ENCODE measurements around the gene RBM33. TPM values are rescaled to one million over a fixed set of nuclear protein-coding genes. Genes with fewer than 3 reads are reported as not detected.

Gene RBM33
- polyA plus RNA-seq, 2 of the 4 experiments (the other 2 are of a cell fraction), result 21.7 to 21.9 TPM

DNA sequence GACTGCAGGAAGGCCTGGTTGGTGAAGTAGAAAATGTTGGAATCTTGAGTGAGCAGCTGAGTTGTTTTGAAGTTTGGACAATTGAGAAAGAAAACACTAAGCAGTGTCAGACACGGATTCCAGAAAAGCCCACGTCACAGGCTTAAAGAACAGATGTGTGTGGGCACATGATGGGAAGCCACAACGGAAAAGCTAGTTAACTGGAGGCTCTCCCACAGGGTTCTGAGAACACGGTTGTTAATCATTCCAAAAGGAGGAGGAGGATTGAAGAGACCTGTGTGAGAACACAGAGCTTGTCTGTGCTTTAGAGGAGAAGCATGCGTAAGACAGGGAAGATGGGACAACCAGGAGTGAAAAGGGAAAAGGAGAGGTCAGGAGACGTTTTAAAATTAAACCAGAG, 125.2 kb downstream of the RBM33 start:
- no peak for FAIRE-seq
- ChIA-PET CTCF (interaction anchor here (0.6 to 4.4 kb wide), 6 partner anchors 9 to 842 kb away, joined by 3 to 29 read pairs (median 3); no protein-coding TSS in a partner anchor), POLR2A (no interaction called here)
- H3K4me2 ChIP-seq, result no peak overlapping the region
- no peak overlapping the region for H3K27ac ChIP-seq
- H3K4me1 ChIP-seq, result no peaks in the 10 kb centered on the region
- no peak for ATAC-seq
- no peaks in the 10 kb centered on the region for H3K9me3 ChIP-seq
- no peak for TF ChIP-seq FOSB (CRISPR knock-in tag; IDR thresholded peaks at IDR 0.05)
- no peak for TF ChIP-seq RFX5 (IDR thresholded peaks at IDR 0.05)
- no peak for TF ChIP-seq NR3C1 (IDR thresholded peaks at IDR 0.05)
- no peak for TF ChIP-seq NFE2L2 (conservative IDR thresholded peaks at IDR 0.05; ENCODE audit: low read length)
- TF ChIP-seq EHMT2 (IDR thresholded peaks at IDR 0.05; ENCODE audit: low read depth), result no peak
- TF ChIP-seq ZSCAN20 (CRISPR knock-in tag; IDR thresholded peaks at IDR 0.05), result no peak
- TF ChIP-seq, protein P1, sequence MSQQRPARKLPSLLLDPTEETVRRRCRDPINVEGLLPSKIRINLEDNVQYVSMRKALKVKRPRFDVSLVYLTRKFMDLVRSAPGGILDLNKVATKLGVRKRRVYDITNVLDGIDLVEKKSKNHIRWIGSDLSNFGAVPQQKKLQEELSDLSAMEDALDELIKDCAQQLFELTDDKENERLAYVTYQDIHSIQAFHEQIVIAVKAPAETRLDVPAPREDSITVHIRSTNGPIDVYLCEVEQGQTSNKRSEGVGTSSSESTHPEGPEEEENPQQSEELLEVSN (IDR thresholded peaks at IDR 0.05; ENCODE audit: borderline replicate concordance, low read depth), result no peak
- TF ChIP-seq POLR2AphosphoS2 (conservative IDR thresholded peaks at IDR 0.05; ENCODE audit: low read length), result no peak
- no peak for TF ChIP-seq HDAC2 (IDR thresholded peaks at IDR 0.05)
- 76% methylated on average over 6 of the region's 6 CpGs for WGBS (ENCODE audit: missing lambda C conversion rate)
- no peak overlapping the region for H3K4me3 ChIP-seq
- DNase-seq (ENCODE audit: low read depth in 1 of 2, low spot score in 1 of 2), result no peak

DNA sequence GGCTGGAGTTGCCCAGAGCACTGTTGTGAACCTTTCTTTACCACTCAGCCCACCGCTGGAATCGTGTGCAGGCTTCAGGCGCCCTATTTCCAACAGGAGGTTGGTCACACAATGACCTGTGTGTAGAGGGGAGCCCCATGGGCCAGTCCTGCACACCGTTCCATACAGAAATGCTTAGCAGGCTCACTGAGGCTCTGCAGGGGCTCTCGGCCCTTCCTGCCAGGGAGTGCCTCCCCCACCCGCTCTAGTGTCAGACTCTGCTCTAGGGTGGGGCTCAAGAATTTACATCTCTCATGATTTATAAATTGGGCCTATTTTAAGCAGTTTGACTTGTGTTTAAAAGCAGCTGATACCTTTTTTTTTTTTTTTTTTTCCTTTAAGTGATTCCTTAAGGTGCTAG, 125.8 kb downstream of the RBM33 start:
- TF ChIP-seq, protein P1 (IDR thresholded peaks at IDR 0.05; ENCODE audit: borderline replicate concordance, low read depth), result no peak
- TF ChIP-seq MYC (IDR thresholded peaks at IDR 0.05; ENCODE audit: borderline replicate concordance, low read length) (no peak), SMC3 (IDR thresholded peaks at IDR 0.05) (no peak), EHF (CRISPR knock-in tag; IDR thresholded peaks at IDR 0.05) (no peak), RARB (CRISPR knock-in tag; IDR thresholded peaks at IDR 0.05) (no peak), NFE2L2 (conservative IDR thresholded peaks at IDR 0.05; ENCODE audit: low read length) (no peak), HOXB5 (CRISPR knock-in tag; IDR thresholded peaks at IDR 0.05) (no peak), FOSB (CRISPR knock-in tag; IDR thresholded peaks at IDR 0.05) (no peak), POLR2AphosphoS2 (conservative IDR thresholded peaks at IDR 0.05; ENCODE audit: low read length) (no peak), ZC3H11A (IDR thresholded peaks at IDR 0.05) (no peak), ZFP36 (IDR thresholded peaks at IDR 0.05; ENCODE audit: borderline replicate concordance, partially characterized antibody) (no peak), GATA3 (IDR thresholded peaks at IDR 0.05; ENCODE audit: borderline replicate concordance) (no peak)
- TF ChIP-seq, protein P2, sequence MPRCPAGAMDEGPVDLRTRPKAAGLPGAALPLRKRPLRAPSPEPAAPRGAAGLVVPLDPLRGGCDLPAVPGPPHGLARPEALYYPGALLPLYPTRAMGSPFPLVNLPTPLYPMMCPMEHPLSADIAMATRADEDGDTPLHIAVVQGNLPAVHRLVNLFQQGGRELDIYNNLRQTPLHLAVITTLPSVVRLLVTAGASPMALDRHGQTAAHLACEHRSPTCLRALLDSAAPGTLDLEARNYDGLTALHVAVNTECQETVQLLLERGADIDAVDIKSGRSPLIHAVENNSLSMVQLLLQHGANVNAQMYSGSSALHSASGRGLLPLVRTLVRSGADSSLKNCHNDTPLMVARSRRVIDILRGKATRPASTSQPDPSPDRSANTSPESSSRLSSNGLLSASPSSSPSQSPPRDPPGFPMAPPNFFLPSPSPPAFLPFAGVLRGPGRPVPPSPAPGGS (IDR thresholded peaks at IDR 0.05), result no peak
- TF ChIP-seq, protein P3, sequence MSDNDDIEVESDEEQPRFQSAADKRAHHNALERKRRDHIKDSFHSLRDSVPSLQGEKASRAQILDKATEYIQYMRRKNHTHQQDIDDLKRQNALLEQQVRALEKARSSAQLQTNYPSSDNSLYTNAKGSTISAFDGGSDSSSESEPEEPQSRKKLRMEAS (IDR thresholded peaks at IDR 0.05), result no peak
- Histone ChIP-seq H3K4me1 (no peaks in the 10 kb centered on the region), H3K9me3 (no peaks in the 10 kb centered on the region), H3K4me2 (no peak overlapping the region), H3K4me3 (no peak overlapping the region), H3K27ac (no peak overlapping the region)
- FAIRE-seq, result no peak
- WGBS (ENCODE audit: missing lambda C conversion rate), result 92% methylated on average over 6 of the region's 6 CpGs
- no peak for ATAC-seq
- DNase-seq (ENCODE audit: low read depth in 1 of 2, low spot score in 1 of 2), result no peak
- CTCF ChIA-PET, result interaction anchor here (0.6 to 4.4 kb wide), 8 partner anchors 8 to 1165 kb away, joined by 3 to 29 read pairs (median 4); no protein-coding TSS in a partner anchor
- POLR2A ChIA-PET, result no interaction called here

DNA sequence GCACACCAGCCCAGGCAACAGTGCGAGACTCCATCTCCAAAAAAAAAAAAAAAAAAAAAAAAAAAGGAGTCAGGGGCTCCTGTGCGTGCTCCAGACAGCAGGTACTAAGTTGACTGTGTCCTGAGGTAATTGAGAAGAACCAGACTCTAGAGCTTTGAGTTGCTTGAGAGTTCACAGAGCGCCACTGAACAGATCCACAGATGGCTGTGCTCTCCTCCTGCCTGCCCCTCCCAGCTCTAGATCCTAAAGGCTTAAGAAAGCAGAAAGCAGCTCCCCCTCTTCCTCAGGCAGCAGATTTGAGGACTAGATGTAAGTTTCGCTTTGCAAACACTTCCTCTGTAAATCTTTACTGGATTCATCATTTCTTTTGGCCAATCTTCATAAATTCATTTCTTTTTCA, 129.1 kb downstream of the RBM33 start:
- H3K4me1 ChIP-seq, result no peaks in the 10 kb centered on the region
- no peak for DNase-seq (ENCODE audit: low read depth in 1 of 2, low spot score in 1 of 2)
- ChIA-PET POLR2A (interaction anchor here (0.7 kb wide), 1 partner anchor 861 kb away, joined by 6 read pairs; no protein-coding TSS in a partner anchor), CTCF (interaction anchor here (0.6 to 4.4 kb wide), 3 partner anchors 34 to 1642 kb away, joined by 3 to 29 read pairs (median 3); no protein-coding TSS in a partner anchor)
- H3K4me3 ChIP-seq, result no peak overlapping the region
- H3K4me2 ChIP-seq, result no peak overlapping the region
- no peaks in the 10 kb centered on the region for H3K9me3 ChIP-seq
- H3K27ac ChIP-seq, result no peak overlapping the region
- FAIRE-seq, result no peak
- 96% methylated on average over 4 of the region's 4 CpGs for WGBS (ENCODE audit: missing lambda C conversion rate)
- ATAC-seq, result no peak
- TF ChIP-seq KDM1A (IDR thresholded peaks at IDR 0.05; ENCODE audit: low read depth) (no peak), HOXA7 (CRISPR knock-in tag; IDR thresholded peaks at IDR 0.05) (no peak), FOSB (CRISPR knock-in tag; IDR thresholded peaks at IDR 0.05) (no peak), RAD21 (conservative IDR thresholded peaks at IDR 0.05 in 1 of 2, IDR thresholded peaks at IDR 0.05 in 1 of 2) (no peak), CHD4 (IDR thresholded peaks at IDR 0.05; ENCODE audit: borderline replicate concordance) (no peak), JUN (IDR thresholded peaks at IDR 0.05) (no peak), PHF8 (IDR thresholded peaks at IDR 0.05; ENCODE audit: borderline replicate concordance, low read depth) (no peak), HOXB13 (CRISPR knock-in tag; IDR thresholded peaks at IDR 0.05; ENCODE audit: low read depth) (no peak), NFE2L2 (conservative IDR thresholded peaks at IDR 0.05; ENCODE audit: low read length) (no peak)
- TF ChIP-seq, protein P4, sequence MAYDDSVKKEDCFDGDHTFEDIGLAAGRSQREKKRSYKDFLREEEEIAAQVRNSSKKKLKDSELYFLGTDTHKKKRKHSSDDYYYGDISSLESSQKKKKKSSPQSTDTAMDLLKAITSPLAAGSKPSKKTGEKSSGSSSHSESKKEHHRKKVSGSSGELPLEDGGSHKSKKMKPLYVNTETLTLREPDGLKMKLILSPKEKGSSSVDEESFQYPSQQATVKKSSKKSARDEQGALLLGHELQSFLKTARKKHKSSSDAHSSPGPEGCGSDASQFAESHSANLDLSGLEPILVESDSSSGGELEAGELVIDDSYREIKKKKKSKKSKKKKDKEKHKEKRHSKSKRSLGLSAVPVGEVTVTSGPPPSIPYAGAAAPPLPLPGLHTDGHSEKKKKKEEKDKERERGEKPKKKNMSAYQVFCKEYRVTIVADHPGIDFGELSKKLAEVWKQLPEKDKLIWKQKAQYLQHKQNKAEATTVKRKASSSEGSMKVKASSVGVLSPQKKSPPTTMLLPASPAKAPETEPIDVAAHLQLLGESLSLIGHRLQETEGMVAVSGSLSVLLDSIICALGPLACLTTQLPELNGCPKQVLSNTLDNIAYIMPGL (CRISPR knock-in tag; IDR thresholded peaks at IDR 0.05; ENCODE audit: borderline replicate concordance), result no peak
- TF ChIP-seq, protein P5, sequence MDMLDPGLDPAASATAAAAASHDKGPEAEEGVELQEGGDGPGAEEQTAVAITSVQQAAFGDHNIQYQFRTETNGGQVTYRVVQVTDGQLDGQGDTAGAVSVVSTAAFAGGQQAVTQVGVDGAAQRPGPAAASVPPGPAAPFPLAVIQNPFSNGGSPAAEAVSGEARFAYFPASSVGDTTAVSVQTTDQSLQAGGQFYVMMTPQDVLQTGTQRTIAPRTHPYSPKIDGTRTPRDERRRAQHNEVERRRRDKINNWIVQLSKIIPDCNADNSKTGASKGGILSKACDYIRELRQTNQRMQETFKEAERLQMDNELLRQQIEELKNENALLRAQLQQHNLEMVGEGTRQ (IDR thresholded peaks at IDR 0.05), result no peak
- TF ChIP-seq, protein P6, sequence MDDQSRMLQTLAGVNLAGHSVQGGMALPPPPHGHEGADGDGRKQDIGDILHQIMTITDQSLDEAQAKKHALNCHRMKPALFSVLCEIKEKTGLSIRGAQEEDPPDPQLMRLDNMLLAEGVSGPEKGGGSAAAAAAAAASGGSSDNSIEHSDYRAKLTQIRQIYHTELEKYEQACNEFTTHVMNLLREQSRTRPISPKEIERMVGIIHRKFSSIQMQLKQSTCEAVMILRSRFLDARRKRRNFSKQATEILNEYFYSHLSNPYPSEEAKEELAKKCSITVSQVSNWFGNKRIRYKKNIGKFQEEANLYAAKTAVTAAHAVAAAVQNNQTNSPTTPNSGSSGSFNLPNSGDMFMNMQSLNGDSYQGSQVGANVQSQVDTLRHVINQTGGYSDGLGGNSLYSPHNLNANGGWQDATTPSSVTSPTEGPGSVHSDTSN (IDR thresholded peaks at IDR 0.05), result no peak

Data from A549 (cell line).